Activated CD4-positive, alpha-beta T cell treated with anti-CD3 and anti-CD28 coated beads for 24 hours (primary cell): ENCODE measurements around the gene KCNAB3.
A peak's percentile ranks its signal among the peaks of the same experiment; 100 is the strongest.
"Not testable (repeated sequence)": the region's sequence is repeated elsewhere in the genome, so short reads cannot be mapped to it uniquely, and the experiment has no call there.

Experiments
- DNase-seq, 2 donors: peaks; one replicate each; pipeline ENCODE4 v3.0.0-alpha.2; 2020; ENCODE audit warnings: low read depth in 2 of 2

KCNAB3 gene

DNA sequence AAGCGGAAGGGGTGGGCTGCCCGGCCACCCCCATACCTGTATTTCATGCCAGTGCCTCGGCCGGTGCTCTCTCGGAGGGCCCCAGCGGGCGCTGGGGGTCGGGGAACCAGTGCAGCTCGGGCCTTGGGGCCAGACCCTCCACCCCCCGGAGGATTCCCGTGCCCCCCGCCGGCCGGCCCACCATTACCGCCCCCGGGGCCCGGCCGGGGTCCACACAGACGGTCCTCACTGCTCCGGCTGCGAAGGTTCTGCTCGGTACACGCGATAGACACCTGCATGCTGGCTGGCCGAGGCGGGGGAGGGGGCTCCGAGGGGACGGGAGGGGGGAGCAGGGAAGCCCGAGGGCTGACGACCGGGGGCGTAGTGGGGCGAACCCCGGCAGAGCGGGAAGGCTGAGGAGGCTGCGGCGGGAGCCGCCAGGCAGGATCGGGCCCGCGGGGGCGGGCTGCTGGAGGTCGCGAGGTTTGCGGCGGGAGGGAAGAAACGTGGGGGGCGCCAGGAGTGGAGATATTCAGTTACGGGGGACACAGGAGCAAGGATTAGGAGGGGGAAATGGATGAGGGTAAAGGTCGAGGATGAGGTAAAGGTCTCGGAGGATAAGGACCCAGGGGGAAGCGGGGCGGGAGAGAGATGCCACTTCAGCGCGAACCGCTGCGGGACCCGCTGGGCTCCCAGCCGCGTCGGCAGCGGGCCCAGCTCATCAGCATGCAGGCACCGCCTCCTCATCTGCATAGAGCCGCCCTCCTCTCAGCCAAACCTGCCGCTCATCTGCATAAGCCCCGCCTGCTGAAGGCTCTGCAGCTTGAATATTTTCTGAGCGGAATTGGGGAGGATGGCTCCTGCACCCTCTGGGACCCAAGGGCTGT, at the start of gene KCNAB3:
TSS of gene KCNAB3 (minus strand) at position 699 of the 866 bp plus-strand sequence. CDS start at position 278, 421 bp downstream.
- DNase-seq, result peak; percentile 26 to 36

DNA sequence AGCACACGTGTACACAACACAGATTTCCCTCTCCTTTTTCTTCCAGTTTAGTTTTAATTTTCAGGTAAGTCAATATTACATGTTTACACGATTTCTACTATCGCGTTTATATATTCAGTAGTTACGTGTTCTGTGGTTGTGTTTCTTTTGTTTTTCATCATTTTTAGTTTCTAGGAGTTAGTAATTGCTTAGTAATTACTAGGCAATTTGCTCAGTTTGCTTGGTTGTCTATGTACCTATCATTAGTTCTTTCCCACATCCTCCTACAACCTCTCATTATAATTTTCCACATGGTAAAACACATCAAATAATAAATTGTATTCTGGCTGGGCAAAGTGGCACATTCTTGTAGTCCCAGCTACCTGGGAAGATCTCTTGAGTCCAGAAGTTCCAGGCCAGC, 48.1 kb upstream of the KCNAB3 start:
- DNase-seq, result no peak

DNA sequence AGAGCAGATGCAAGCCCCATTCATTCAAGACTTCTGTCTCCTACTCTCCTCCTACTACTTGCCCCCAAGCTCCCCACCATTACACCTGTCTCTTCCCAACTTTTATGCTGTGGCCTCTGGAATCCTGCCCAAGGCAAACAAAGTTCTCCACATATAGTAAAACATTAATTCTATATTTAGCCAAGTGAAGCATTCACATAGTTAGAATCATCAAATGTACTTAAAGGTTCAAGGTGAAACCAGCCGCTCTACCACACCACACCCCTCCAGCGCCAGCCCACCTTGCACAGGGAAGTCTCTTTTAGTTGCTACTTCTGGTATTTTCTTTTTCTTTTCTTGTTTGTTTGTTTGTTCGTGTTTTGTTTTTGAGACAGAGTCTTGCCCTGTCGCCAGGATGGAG, 47.4 kb upstream of the KCNAB3 start:
- no peak for DNase-seq

DNA sequence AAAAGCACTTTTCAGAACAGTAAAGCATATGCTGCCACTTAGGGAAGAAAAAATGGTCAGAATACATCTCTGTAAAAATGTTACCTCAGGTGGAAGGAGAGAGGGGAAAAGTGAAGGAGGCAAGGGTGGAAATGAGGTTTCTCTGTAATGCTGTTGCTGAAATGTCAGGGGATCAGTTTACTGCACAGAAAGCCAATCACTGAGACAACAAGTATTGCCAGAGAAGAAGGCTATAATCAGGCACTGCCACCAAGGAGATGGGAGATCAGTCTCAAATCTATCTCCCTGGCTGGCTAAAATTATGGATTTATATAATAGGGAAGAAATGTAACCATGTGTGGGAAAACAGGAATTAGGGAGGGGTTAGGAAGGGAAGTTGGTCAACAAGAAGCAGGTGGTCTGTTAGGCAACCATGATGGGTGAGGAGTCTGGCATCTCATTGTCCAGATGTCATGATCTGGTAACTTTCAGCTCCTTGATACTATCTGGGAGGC, 45.0 kb upstream of the KCNAB3 start:
- DNase-seq, result no peak

DNA sequence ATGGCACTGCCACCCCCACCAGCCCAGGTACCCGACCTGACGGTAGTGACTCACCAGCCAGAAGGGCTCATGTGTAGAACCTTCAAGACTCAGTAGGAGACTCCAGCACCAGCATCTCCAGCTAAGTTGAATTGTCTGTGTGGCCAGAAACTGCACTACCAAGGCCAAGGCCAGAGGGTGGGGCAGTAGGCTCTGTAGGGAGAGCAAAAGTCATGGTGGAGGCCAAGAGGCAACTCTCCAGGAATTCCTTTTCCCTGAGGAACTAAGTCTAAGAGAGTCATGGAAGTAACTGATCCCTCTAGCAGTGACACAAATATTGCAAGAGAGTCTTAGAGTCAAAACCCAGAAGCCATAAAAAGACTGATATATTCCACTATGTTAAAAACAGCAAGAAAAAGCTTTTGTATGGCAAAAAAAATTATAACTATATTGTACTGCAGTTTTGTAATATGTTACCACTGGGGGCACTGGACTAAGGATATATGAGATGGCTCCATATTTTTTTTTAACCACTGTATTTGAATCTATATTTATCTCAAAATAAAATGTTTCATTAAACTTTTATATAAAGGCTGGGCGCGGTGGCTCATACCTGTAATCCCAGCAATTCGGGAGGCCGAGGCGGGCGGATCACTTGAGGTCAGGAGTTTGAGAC, 42.6 kb upstream of the KCNAB3 start:
- DNase-seq, result no peak

DNA sequence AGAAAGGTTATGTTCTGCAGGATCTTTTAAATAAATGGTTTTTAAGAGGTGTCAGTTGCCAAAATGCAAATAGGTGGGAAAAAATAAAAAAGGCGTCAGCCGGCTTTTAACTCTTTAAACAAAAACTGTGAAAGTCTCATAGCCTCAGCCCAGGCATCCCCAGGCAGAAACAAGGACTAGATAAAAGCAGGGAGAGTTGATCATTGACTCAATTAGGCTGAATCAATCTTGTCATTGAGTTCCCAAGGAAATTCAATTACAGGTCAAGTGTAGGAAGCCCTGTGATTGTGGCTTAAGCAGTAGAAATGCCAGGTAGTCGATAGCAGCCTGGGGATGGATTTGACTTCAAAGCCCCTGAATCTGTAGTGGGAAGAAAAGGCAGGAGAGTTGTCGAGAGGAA, 42.0 kb upstream of the KCNAB3 start:
- DNase-seq, result no peak

DNA sequence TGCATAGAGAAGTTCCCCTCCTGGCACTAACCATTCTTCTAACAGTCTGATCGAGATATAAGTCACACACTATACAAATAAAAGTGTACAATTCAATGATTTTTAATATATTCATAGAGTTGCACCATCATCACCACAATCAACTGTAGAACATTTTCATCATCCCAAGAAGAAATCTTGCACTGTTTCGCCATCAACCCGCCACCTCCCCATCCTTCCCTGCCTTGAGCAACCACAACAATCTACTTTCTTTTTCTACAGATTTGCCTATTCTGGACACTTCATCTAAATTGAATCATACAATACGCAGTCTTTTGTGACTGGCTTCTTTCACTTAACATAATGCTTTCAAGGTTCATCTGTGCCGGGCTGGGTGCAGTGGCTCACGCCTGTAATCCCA, 39.8 kb upstream of the KCNAB3 start:
- DNase-seq, result no peak

DNA sequence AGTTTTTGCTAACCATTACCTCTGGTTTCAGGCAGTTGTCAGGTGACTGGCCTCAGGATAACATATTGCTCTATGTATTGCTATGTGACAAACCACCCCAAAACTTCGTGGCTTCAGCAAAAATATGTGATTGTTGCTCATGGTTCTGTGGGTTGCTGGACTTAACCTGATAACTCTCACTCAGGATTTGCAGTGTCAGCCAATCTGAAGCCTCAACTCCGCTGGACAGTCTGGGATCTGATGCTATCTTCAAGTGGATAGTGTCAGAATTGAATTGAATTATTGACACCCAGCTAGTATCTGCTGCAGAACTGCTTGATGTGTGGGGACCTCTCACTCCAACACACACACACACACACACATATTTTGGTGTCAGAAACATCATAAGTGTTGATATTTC, 38.1 kb upstream of the KCNAB3 start:
- DNase-seq, result no peak

DNA sequence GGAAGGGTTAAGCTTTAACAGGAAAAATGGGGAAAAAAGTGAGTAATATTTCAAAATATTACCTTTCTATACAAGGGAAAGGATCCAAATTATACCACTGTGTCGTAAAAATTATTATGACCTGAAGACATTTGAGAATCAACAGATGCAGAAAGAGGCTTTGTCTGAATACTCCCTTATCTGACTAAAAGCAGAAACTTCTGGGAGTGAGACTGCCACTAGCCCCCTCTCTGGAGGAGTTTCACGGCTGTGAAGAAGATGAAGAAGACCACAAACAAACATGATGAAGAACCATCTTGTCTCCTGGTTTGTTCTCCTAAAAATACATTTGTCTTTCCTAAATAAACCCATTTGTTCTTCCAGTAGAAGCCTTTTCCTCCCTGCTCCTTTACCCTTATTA, 31.8 kb upstream of the KCNAB3 start:
- no peak for DNase-seq

DNA sequence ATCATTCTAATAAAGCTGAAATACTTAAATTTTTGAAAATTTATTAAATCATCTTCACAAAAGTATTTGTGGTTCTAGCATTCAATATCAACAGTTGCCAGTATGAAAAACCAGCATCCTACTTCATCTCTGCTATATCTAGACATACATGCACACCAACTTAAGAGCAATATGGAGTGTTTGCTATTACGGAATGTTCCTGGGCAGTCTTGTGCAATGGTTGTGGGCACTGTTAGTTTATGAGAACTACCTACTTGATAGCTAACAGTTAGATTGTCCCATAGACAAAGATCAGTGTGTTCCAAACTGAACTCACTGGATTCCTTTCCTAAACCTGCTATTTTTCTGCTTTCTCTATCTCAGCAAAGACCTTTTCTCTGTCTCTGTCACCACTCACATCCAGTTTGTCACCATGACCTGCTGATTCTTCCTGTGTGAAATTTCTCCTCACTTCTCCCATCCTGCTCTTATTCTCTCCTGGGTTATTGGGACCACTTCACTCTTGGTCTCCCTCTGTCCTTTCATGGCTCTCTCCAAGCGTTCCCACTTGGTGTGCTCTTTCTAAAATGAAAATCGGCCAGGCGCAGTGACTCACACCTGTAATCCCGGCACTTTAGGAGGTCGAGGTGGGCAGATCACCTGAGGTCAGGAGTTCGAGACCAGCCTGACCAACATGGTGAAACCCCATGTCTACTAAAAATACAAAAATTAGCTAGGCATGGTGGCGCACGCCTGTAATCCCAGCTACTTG, 30.0 kb upstream of the KCNAB3 start:
- no peak for DNase-seq

DNA sequence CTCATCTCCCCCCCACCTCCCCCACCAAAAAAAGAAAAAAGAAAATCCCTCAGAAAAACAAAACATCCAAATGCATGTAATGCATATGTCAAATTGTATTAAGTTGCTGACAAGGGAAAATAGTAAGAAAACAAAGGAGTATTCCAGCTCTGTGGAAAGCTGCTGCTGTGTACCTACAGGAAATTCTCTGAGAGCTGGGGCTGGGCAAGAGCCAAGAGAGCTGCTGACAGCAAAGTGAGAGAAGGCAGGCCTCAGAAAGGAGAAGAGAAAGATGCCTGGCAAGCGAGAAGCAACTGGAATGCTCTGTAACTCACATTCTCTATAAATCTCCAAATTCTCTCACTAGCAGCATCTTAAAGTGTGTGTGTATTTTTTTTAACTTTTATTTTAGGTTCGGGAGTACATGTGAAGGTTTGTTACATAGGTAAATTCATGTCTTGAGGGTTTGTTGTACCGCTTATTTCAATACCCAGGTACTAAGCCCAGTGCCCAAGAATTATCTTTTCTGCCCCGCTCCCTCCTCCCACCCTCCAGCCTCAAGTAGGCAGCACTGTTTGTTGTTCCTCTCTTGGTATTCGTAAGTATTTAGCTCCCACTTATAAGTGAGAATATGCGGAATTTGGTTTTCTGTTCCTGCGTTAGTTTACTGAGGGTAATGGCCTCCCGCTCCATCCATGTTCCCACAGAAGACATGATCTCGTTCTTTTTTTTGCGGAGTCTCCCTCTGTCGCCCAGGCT, 26.7 kb upstream of the KCNAB3 start:
- no peak for DNase-seq

DNA sequence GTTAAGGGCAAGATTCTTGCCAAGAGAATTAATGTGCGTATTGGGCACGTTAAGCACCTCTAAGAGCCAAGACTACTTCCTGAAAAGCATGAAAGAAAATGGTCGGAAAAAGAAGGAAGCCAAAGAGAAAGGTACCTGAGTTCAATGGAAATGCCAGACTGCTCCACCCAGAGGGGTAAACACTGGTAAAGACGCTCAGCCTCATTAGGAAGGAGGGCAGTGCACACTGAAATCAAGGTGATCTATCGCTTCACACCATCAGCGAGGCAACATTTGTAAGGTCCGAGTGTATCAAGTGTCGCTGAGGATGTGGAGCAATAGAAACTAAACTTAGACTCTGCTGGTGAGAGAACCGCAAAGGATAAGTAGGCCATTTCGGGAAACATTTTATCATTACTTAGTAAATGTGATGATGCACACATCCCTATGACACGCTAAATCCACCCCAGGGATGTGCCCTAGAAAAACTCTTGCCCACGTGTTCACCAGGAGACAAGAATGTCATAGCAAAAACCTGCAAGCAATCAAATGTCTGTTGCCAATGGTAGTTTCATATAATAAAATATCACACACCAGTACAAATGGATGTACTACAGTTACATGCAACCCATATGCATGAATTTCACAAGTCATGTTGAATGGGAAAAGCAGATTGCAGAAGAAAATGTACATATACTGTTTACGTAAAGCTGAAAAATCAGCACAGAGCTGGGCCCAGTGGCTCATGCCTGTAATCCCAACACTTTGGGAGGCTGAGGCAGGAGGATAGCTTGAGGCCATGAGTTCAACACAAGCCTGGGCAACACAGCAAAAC, 26.0 kb upstream of the KCNAB3 start:
- no peak for DNase-seq

DNA sequence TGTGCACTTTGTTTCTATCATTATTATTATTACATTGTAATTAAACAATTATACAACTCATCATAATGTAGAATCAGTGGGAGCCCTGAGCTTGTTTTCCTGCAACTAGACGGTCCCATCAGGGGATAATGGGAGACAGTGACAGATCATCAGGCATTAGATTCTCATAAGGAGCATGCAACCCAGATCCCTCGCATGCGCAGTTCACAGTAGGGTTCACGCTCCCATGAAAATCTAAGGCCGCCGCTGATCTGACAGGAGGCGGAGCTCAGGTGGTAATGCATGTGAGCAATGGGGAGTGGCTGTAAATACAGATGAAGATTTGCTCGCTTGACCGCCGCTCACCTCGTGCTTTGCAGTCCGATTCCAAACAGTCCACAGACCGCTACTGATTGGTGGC, 23.6 kb upstream of the KCNAB3 start:
- DNase-seq, result not testable (repeated sequence)

DNA sequence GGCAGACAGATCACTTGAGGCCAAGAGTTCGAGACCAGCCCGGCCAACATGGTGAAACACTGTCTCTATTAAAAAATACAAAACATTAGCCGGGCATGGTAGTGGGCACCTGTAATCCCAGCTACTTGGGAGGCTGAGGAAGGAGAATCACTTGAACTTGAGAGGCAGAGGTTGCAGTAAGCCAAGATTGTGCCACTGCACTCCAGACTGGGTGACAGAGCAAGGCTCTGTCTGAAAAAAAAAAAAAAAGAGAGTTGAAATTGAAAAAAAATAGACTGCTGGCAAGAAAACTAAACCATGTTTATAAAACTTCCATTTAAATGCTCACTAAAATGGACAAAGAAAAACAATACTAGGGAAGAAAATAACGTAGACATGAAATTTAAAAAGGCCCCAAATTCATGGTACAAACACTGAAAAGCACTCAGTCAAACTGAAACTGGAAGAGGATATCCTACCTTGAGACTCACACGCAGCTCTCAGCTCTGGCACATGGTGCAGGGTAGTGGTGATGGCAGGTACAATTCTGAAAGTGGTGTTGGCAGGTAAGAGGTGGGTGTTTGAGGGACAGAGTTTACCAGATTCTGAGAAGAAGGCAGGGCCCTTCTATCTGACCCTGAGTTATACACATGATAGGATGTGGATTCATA, 21.6 kb upstream of the KCNAB3 start:
- DNase-seq, result peak; percentile 21 to 28

DNA sequence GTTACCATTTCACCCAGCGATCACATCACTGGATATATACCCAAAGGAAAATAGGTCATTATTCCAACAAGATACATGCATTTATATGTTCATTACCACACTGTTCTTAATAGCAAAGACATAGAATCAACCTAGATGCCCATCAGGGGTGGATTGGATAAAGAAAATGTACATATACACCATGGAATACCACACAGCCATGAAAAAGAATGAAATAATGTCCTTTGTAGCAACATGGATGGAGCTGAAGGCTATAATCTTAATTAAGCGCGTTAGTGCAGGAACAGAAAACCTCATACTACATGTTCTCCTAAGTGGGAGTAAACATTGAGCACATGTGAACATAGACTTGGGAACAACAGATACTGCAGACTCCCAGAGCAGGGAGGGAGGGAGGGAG, 20.9 kb upstream of the KCNAB3 start:
- DNase-seq, result no peak

DNA sequence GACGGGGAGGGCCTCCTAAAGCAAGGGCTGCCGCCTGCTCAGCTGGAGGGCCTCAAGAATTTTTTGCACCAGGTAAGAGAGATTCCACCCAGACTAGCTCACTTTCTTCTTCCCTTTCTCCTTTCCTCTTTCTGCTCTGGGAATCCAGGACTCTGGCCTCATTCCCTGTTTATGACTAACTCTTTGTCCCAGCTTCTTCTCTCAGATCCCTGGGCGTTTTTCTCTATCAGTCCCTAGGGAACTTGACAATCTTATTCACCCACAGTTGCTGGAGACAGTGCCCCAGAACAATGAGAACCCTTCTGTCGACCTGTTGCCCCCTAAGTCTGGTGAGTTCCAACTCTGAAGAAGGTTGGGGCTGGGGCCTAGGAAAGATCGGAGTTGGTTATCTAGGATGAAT, 18.0 kb upstream of the KCNAB3 start:
- no peak for DNase-seq

DNA sequence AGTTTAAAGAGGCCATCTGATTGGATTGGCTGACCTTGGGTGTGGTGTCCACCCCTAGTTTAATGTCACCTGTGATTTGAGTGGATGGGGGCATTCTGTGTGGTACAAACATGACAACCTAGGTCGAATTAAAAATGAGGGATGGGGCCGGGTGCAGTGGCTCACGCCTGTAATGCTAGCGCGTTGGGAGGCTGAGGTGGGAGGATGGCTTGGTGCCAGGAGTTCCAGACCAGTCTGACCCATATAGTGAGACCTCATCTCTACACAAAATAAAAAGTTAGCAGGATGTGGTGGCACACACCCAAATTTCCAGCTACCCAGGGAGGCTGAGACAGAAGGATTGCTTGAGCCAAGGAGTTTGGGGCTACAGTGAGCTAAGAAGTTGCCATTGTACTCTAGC, 16.8 kb upstream of the KCNAB3 start:
- DNase-seq, result no peak

DNA sequence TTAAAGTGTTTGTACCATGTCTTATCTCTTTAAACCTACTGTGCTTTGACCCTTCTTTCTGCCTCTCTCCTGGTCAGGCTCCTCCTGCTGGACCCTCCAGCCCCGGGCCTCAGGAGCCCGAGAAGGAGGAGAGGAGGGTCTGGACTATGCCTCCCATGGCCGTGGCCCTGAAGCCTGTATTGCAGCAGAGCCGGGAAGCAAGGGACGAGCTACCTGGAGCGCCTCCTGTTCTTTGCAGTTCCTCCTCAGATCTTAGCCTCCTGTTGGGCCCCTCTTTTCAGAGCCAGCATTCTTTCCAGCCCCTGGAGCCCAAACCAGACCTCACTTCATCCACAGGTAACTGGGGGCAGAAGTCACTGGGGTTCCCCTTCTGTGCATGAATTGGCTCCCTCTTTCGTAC, 16.0 kb upstream of the KCNAB3 start:
- DNase-seq, result no peak

DNA sequence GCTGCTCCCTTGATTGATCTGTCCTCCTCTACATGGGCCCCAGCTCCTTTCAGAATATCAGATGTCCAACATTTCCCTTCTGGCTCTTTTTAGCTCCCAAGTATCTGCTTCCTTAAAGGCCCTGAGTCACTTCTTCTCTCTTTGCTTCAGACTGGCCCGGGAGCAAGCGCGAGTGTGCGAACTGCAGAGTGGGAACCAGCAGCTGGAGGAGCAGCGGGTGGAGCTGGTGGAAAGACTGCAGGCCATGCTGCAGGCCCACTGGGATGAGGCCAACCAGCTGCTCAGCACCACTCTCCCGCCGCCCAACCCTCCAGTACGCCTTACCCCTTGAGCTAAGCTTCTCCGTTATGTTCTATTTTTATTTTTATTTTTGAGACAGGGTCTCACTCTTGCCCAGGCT, 14.7 kb upstream of the KCNAB3 start:
- no peak for DNase-seq

DNA sequence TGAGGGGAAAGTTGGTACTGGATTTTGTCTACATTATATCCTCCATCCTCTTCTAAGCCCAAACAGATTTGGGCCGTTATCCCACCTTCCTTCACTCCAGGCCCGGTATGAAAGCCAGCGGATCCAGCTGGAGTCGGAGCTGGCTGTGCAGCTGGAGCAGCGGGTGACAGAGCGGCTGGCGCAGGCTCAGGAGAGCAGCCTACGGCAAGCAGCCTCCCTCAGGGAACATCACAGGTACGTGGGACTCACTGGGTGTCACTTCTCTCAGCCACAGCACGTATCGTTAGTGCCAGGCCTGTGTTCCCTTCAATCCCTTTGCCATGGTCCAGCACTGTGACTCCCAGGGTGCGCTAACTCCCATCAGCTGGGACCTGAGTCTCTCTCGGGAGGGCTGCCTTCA, 13.6 kb upstream of the KCNAB3 start:
- DNase-seq, result no peak
